ENCODE measurements around the gene CDC25B. TPM values are rescaled to one million over a fixed set of nuclear protein-coding genes. Genes with fewer than 3 reads are reported as not detected.

CDC25B gene
- total and polyA plus RNA-seq, 2 of the 8 experiments (the other 6 are each of a cell fraction or from before 2014, with no cell fraction given): 21.7 to 31.2 TPM

DNA sequence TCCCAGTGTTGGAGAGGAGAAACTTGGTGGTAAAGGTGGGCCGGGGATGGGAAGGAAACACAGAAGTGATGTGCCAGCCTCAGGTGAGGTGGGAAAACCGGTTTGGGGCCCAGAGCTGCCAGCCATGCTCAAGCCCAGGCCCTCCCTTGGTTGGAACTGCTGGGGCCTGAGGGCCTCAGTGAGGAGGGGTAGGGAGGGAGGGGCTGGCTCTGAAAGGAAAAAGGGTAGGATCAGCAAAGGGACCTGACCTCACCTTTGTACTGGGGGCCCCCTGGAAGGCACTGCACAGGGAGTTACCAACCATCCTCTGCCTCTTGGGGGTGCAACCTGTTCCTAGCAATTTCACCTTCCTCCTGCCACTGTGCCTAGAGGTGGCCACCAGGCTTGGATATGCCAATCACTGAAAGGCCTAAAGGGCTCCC, 13.0 kb upstream of the CDC25B start:
- no peak overlapping the region for H4K91ac ChIP-seq (replicated peaks; ENCODE audit: insufficient read length, low read length)
- H3K4me1 ChIP-seq (replicated peaks in 1 of 4; ENCODE audit: control insufficient read depth in 3 of 4, insufficient read depth in 4 of 4, low read length in 3 of 4): peaks cover 0 to 20% (median 11%) of the 10 kb centered on the region in 4 experiments; a peak in 6 of 7 replicates
- H3K18ac ChIP-seq (ENCODE audit: extremely low read depth, low read length): no peak overlapping the region
- H2AFZ ChIP-seq (ENCODE audit: low read length): no peak overlapping the region
- H3K9me3 ChIP-seq (ENCODE audit: insufficient read depth in 2 of 2, low read depth in 1 of 2, low read length in 1 of 2): no peaks in the 10 kb centered on the region
- no peak overlapping the region for H2BK20ac ChIP-seq (ENCODE audit: low read length)
- 86% methylated on average over 2 of the region's 2 CpGs; no CpG with 5 or more reads in 1 of the 2 experiments for WGBS, 2 experiments (ENCODE audit: extremely low coverage in 1 of 2, insufficient coverage in 1 of 2, insufficient read length in 1 of 2, insufficient replicate concordance in 2 of 2, low coverage in 1 of 2, low lambda C conversion rate in 2 of 2, missing lambda C conversion rate in 1 of 2)
- H2BK15ac ChIP-seq (ENCODE audit: low read length): no peak overlapping the region
- TF ChIP-seq CTCF (IDR thresholded peaks at IDR 0.05; ENCODE audit: control extremely low read depth in 1 of 3, insufficient read depth in 1 of 3, low read depth in 1 of 3, low read length in 3 of 3) (0 out of 4 replicates have a peak, but pooled peaks of 1 of the 3 experiments have one; percentile 22), CTBP2 (IDR thresholded peaks at IDR 0.05; ENCODE audit: borderline replicate concordance, insufficient read depth, insufficient read length, low read length) (no peak), CHD1 (IDR thresholded peaks at IDR 0.05; ENCODE audit: low read depth, low read length) (no peak)
- no peak overlapping the region for H3K4me3 ChIP-seq (ENCODE audit: extremely low read depth in 1 of 4, insufficient read depth in 2 of 4, low read depth in 3 of 4, low read length in 4 of 4)
- POLR2A ChIA-PET (ENCODE audit: partially characterized antibody): interaction anchor here (1.1 to 1.6 kb wide), 2 partner anchors 16 to 51 kb away, joined by 3 read pairs; partner anchors contain the start of gene ADISSP
- no peak for FAIRE-seq
- H2BK120ac ChIP-seq (replicated peaks; ENCODE audit: low read depth, low read length): no peak overlapping the region
- no peak overlapping the region for H2BK5ac ChIP-seq (ENCODE audit: low read depth, low read length)
- no peak overlapping the region for H3K4ac ChIP-seq (replicated peaks; ENCODE audit: insufficient read length, low read depth, low read length)
- peaks cover 11% of the 10 kb centered on the region; the same call in 1 of the 2 replicates for H3K23me2 ChIP-seq (ENCODE audit: low read depth, low read length)
- CTCF ChIA-PET (ENCODE audit: partially characterized antibody): interaction anchor here (0.6 to 9.5 kb wide), 8 partner anchors 10 to 818 kb away, joined by 3 to 128 read pairs (median 5); partner anchors contain the start of gene AP5S1
- H4K20me1 ChIP-seq (replicated peaks in 1 of 2; ENCODE audit: control insufficient read depth in 1 of 2, insufficient read depth in 2 of 2, low read length in 2 of 2): peaks cover 7 to 11% of the 10 kb centered on the region in 2 experiments
- no peak overlapping the region for H3K23ac ChIP-seq (ENCODE audit: insufficient read length)
- no peak overlapping the region for H4K5ac ChIP-seq (ENCODE audit: insufficient read length, low read depth, low read length)
- DNase-seq (ENCODE audit: low read depth in 1 of 2, low spot score in 2 of 2): no peak
- peaks cover 0 to 21% (median 16%) of the 10 kb centered on the region in 4 experiments; a peak in 6 of 7 replicates for H3K27me3 ChIP-seq (replicated peaks in 1 of 4; ENCODE audit: control insufficient read depth in 3 of 4, extremely low read depth in 1 of 4, insufficient read depth in 3 of 4, low read length in 3 of 4)
- peaks cover 0 to 5% (median 0%) of the 10 kb centered on the region in 4 experiments; a peak in 2 of 8 replicates for H3K36me3 ChIP-seq (ENCODE audit: control insufficient read depth in 2 of 4, insufficient read depth in 4 of 4, low read length in 3 of 4)
- no peak overlapping the region for H3K27ac ChIP-seq (ENCODE audit: low read depth, low read length)
- peaks cover 0 to 10% of the 10 kb centered on the region in 2 experiments; a peak in 1 of 4 replicates for H3K79me2 ChIP-seq (ENCODE audit: control insufficient read depth in 1 of 2, insufficient read depth in 2 of 2, low read length in 2 of 2)
- no peak overlapping the region for H3K14ac ChIP-seq (ENCODE audit: insufficient read length)
- no peak overlapping the region for H3K9ac ChIP-seq (replicated peaks in 1 of 4; ENCODE audit: extremely low read depth in 1 of 4, low read depth in 3 of 4, low read length in 3 of 4)
- H4K8ac ChIP-seq (ENCODE audit: extremely low read depth, insufficient read depth, low read length): no peak overlapping the region
- H2BK12ac ChIP-seq (ENCODE audit: low read depth, low read length): no peak overlapping the region
- H3K4me2 ChIP-seq (ENCODE audit: insufficient read depth in 1 of 2, low read depth in 2 of 2, low read length in 2 of 2): no peak overlapping the region
- peaks cover 11% of the 10 kb centered on the region for H3K79me1 ChIP-seq (ENCODE audit: low read depth, low read length)
- no peak overlapping the region for H2AK5ac ChIP-seq (ENCODE audit: low read depth, low read length)
- no peak overlapping the region for H3K56ac ChIP-seq (replicated peaks; ENCODE audit: insufficient read length, low read depth, low read length)

Measured in H1 (cell line).